Activated CD4-positive, alpha-beta T cell treated with anti-CD3 and anti-CD28 coated beads for 48 hours (primary cell): Measurements from ENCODE around the gene NUDCD2.

ENCODE experiments used
- DNase-seq: peaks from one replicate; pipeline ENCODE4 v3.0.0-alpha.2; 2020

The NUDCD2 gene, protein sequence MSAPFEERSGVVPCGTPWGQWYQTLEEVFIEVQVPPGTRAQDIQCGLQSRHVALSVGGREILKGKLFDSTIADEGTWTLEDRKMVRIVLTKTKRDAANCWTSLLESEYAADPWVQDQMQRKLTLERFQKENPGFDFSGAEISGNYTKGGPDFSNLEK

DNA sequence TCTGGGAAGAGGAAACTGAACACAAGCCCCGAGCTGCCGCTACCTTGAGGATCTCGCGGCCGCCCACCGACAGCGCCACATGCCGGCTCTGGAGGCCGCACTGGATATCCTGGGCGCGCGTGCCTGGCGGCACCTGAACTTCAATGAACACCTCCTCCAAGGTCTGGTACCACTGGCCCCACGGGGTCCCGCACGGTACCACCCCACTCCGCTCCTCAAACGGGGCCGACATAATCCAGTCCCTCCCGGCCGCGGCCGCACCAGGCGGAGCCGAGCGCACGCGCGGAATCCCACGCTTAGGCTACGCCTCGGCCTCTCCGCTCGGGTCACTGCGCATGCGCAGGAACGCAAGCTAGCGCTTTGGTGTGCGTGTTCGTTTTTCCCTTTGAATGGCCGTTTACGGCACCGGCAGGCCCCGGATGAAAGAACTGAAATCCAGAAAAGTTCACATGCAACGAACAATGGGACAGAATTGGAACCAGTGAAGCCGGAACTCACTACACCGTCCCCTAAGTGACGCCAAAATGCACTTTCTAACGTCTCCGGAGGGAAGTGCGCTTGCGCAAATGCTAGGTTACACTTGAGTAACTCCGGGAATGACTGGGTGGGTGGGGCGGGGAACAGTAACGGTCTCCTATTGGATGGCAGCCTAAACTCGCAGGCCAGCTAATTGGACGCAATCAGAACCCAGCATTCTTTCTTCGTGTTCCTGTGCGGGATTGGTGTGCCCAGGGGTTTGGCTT lies at the start of gene NUDCD2:
TSS of gene NUDCD2 (minus strand) at position 284 of the 743 bp plus-strand sequence. CDS start at position 232, 52 bp downstream.
- peak; percentile 95 for DNase-seq

DNA sequence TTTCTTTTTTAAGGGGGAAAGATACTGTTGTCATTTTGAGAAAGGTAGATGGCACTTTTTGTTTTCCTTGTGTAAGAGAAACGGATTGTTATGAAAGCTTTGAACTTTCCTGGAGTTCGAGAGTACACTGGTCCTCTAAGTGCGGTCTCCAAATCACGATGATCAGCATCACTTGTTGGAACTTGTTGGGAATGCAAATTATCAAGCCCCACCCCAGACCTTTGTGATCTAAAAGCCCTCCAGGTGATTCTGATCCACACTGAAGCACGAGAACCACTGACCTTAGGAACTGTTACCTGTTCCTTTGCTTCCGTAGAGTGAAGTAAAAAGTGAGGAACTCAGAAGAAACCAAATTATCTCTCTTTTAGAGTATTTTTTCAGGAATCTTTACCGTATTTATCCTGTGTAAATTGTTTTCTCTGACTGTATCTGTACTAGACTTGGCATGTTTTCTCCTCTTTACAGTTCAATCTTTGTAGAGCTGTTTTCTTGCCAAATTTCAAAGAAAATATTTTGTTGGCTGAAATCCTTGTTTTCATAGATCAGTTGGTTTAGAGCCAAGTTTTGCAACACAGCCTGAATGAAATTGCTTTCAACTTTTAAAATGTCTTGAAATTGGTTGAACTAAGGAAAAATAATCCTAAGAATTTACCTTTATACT lies 49.5 kb upstream of the NUDCD2 start:
- DNase-seq, result no peak

DNA sequence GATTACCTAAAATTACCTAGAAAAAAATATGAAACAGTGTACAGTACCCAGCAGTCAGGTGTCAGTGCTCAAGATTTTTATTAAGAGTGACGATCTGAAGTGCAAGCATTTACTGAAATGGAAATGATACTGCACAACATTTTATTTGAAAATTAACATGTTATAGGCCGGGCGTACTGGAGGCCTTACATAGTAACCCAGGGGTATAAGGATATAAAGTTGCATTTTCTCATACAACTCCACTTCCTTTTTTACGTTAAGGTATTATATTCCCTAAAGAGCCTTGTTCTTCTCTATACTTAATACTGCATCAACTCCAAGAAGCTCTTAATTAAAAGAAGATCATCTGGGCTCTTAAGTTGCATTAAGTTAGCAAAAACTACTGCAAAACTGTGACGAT lies 48.9 kb upstream of the NUDCD2 start:
- DNase-seq, result no peak

DNA sequence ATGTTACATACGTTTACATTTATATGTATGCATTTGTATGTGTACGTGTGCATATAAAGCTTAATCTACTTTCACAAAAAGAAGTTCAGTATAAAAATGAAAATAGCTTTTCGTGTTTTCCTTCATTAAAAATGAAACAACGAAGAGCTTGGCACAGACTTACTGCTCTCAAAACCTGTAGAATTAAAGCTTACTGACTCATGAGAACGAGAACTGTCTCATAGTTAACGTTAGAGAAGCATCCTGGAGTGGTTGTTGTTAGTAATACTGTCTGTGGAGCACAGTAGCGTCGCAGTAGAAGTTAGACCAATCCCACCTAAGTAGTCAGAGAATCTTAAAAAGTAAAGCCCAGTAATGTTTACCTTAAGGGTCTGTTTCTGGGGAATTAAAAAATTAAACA lies 46.8 kb upstream of the NUDCD2 start:
- peak; percentile 17 for DNase-seq

DNA sequence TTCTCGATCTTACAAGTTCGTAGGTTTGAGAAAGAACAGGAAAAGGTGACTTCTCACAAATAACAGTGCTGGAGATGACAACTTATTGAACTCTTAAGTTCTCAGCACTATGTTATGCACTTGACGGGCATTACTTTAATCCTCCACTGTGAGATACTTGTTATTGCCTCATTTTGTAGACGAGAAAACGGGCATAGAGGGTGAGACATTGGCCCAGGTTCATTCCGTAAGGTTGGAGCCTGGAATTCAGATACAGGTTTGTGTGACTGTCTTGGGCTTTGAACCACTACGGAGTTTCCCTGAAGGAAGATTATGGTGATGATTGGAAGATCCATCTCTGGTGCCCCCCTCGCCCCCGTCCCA lies 46.2 kb upstream of the NUDCD2 start:
- peak; percentile 15 for DNase-seq

DNA sequence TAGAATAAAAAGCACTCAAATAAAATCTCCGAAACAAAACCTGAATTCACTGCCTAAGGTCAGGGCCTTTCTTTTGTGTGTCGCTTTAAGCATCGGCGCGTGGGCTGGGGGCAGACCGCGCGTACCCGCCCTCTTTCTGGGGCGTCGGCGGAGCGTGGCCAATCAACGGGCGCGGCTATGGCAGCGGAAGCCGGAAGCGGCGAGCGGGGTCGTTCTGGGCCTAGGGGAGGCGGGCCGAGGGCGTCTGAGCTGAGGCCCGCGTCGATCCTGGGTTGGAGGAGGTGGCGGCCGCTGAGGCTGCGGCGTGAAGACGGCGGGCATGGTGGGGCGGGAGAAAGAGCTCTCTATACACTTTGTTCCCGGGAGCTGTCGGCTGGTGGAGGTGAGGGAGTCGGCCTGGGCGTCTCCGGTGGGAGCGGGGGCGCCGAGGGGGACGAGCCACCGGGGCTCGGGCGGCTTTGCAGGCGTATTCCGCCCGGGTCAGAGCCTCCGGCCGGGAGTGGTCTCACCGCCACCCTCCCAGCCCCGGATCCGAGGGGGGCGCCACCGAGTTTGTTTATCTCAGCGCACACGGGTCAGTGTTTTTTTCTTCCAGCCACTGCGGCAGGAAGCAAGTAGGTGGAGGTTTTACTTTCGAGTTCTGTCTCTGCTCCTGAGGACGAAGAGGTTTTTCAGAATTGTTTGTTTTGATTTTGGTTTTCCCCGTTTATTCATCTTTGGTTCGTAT lies 45.6 kb upstream of the NUDCD2 start, which contains the start of gene MAT2B:
TSS of gene MAT2B (plus strand) at position 252 of the 727 bp plus-strand sequence. CDS start at position 320, 68 bp downstream.
- peak; percentile 96 for DNase-seq

DNA sequence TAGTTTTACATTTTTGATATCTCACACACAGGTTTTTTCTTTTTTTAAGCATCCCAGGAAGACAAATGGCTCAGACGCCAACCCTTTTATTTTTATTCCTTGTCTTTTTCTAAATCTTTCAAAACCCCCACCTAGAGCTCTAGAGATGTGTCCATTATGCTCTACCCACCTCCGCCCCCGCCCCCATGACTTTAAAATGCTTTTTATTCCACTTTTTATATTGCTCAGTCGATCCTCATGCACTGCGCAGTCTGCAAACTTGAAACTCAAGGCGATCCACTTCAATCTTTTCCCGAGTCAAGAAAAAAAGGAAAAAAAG lies 45.1 kb upstream of the NUDCD2 start:
- DNase-seq, result no peak

DNA sequence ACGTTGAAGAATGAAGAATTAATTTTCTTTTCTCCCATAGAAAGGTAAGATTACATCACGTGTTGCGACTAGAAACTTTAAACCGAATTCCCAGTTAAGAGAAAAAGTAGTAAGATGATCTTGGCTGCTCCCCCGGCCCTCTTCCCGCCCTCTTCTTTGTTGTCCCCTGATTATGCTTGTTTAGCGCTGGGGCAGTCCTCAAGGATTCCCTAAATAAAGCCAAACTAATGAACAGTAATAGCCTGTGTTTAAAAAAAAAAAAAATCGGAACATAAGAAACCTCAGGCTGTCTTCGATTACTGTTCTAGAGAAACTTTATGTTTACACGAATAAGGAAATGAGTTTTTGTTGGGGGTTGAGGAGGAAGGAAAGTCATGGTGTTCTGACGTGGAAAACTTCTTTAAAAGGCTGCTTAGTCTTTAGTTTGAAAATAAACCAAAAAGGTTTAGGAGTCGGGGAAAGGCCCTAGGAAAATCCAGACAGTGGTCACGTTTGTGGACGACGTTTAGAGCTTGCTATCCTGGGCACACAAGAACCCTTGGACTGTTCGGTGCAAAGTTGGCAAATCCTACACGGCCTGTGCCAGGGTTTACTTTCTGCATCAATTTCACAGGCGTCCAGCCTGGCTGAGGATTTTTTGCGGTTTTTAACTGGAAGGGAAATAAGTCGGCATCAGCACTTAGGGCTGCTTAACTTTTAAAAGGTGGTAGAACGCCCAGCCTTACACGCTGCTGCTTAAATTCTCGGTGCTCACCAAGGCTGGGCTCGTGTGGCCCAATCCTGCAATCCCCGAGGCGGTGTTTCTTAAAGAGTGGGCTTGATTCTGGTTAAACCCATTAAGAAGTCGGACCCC lies 44.4 kb upstream of the NUDCD2 start:
- peak; percentile 61 for DNase-seq

DNA sequence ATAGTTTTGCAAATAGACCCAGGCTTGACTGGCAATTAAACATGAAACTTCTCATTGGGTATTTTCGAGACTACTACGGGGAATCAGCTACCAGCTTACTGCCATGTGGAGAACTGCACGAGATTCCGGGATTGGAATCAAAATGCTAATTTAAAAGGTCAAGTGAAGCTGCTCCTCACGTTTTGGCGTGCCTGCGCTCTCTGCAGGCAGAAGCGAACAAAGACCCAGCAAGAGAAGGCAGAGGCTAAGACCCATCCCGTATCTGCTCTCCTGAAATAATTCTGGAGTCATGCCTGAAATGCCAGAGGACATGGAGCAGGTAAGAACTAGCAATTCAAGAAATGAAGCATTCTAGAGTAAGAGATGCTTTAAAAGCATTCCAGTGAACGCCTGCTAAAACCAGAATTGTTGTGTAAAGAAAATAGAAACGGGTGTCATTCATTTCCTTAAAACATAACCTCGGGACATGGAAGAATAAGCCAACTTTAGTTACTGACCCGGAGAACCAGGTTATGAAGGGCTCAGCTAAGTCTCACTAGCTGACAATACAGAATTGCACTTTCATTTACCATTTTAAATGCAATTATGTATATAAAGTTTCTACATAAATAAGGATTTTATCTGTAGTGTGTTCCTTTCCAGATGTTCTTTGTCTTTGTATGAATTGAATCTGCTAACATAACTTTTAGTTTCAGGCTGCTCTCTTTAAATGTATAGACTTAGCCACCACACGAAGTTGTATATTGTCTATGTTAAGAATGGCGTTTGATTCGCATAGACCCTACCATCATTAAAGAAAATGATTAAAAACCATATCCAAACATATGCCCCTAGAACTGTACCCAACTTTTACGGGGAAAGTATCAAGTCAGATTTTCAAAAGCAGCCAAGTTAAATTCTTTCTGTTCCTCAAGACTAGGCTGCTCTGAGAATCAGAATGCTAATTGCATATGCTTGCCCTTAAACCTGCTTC lies 43.5 kb upstream of the NUDCD2 start:
- DNase-seq, result peak; percentile 54

DNA sequence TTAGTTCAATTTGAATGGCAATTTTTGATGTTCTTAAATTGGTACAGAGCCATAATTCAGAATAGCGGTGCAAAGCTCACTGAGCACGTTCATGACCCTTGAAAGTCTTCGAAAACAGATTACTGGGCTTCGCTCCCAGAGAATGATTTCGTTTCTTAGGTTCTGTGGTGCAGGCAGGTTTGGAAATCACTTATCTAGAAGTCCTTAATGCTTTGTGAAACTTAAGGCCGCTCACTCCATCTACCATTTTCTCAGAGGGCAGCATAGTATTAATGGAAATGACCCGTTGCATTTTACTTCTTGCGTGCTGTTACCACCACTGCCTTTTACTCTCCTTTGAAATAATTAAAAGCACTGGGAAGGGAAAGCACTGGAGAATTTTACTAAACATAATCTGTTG lies 42.6 kb upstream of the NUDCD2 start:
- DNase-seq, result no peak

DNA sequence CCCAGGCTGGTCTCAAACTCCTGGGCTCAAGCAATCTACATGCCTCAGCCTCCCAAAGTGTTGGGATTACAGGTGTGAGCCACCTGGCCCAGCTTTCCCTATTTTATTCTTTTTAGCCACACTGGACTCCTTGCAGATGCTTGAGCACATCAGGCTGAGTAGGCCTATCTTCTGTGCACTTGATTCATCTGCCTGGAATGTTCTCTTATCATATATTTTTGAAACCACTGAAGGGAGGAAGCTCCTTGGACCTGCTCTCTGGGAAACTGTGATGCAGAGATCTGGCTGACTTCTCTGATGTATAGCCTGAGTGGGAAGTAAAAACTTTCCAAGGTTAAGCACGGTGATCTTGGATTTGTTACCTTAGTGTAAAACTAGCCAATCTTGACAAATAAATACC lies 39.0 kb upstream of the NUDCD2 start:
- no peak for DNase-seq

DNA sequence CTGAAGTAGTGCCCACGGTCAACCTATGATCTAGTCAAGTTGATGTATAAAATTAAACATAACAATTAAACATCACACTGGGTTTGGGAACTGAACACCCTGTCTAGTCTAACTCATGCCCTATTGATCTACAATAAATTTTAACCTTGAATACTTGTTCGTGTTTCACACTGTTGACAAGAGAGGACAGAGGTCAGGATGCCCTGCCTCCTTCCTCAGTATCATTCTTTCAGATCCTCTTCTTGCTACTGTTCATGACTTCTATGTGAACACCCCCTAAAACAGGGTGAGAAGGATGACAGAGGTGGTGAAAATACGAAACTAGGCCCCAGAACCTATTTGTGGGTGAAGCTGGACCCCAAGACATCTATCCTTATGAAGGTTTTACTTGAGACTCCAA lies 37.4 kb upstream of the NUDCD2 start:
- no peak for DNase-seq

DNA sequence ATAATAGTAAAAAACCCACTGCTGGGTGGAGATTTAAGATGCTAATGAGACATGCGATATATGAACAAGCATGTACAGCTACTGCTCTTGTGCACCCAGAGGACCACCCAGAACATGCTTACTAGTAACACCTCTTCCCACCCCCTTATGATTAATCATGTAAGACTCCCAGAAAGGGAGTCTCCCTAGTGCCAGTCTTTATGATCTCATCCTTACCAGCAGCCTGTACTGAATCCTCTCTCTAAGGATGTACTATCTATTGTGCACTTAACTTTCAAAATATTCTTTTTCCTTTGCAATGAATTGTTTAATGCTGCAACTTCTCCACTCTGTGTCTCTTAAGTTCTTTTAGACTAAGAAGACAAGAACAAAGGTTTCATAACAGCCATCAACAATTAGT lies 36.4 kb upstream of the NUDCD2 start:
- no peak for DNase-seq

DNA sequence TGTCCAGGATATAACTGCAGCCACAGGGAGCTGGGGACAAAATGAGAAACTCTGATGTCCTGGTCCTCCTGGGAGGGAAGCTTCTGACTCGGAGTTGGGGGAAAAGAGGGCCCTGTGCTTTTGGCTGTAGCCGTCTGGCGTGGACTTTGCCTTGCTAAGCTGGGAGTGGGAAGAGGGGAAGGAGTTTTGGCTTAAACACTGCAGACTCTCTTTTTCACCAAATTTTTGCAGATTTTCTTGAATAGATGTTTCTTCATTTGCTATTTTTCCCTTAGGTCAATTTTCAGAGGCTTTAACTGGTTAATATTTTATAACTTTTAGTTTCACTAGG lies 29.8 kb upstream of the NUDCD2 start:
- DNase-seq, result no peak

DNA sequence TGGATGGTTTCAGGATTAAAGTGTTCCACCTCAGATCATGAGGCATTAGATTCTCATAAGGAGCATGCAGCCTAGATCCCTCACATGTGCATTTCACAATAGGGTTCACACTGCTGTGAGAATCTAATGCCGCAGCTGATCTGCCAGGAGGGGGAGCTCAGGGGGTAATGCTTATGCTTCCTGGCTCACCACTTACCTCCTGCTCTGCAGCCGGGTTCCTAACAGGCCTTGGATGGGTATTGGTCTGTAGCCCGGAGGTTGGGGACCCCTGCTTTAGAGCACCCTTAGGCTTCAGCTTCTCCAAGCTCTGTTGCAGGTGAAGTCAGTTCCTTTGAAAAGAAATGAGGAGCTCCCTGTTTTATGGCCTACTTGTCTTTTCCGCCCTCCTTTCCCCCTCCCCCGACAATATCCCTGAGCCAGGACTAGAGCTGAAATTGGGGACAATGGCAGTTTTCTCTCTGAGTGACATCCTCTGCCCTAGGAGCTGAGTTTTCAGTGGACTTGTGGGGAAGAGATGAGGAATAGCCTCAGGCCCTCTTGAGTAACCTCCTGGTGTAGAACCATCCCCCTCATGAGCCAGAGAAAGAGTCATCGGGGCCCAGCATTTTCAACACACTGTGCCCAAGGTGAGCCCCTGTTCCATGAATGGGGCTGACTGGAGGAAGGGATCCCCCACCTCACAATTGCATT lies 29.3 kb upstream of the NUDCD2 start:
- DNase-seq, result no peak

DNA sequence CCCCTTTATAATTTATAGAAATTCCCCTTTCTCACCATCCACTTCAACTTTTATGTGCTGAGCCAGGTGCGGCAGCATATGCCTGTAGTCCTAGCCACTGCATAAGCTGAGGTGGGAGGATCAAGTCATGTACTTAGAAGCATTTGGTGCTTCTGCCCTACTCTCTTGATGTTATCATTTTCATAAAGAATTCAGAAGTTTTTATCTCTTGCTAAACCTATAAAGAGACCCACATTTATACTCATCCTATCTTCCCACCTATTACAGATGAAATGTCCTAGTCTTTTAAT lies 19.0 kb upstream of the NUDCD2 start:
- no peak for DNase-seq

DNA sequence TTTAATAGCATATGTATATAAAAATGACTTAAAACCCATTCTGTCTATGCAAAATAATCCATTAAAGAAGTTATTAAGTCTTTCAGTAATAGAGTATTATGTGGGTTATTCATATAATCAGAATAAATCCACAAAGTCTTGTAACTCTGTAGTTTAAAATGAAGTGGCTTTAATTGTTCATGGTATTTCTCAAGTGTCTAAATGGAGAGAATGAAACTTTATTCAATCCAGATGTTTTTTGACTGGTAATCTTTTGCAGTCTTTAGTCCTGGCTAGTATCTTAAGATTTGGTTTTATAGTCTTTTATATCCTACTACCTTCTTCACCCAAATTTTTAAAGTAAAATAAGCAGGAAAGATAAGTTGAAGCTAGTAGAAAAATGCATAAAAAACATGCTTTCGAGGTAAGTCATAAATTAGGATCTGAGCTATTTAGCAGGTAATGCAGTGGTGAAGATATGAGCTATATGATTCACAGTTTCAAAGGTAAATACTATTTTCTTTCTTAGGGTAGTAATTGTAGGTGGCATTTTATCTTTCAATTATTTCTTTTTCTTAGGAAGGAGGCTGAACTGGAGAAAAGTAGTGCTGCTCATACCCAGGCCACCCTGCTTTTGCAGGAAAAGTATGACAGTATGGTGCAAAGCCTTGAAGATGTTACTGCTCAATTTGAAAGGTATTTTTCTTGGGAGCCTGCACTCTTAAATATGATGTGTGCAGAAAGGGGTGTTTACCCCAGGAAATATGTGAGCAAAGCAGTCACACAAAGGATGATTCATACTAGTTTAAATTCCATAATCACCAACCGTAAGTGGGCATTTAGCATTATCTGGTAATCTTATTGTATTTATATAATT lies 18.5 kb upstream of the NUDCD2 start:
- DNase-seq, result no peak

DNA sequence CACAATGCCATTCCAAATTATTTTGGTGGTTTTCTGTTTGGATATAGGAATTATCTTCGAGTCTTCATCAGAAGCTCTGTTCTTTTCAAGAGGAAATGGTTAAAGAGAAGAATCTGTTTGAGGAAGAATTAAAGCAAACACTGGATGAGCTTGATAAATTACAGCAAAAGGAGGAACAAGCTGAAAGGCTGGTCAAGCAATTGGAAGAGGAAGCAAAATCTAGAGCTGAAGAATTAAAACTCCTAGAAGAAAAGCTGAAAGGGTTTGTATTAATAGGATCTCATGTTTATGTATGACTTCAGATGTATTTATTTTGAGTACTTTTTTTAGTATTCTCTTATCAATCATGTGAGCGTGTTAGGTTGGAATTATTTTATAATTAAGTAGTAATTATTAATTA lies 15.5 kb upstream of the NUDCD2 start:
- no peak for DNase-seq

DNA sequence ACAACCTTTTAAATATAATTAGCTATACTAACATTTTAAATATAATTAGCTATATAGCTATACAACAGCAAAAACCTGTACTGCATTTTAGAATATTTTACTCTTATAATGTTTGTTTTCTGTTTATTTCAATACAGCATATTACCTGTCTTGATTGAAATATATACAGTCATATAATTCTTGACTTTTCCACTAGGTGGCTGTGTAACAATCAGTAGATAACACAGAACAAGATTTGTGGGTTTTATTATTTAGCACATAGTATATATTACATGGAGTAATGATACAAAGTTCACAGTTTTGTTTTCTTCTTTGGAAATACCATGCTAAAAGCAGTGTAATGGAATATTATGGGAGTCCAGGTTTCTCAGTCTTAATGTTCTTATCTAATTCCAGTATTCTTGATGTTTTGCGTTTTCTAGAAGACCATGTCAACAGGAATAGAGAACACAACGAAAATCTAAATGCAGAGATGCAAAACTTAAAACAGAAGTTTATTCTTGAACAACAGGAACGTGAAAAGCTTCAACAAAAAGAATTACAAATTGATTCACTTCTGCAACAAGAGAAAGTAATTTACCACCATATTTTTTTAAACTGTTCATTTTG lies 13.8 kb upstream of the NUDCD2 start:
- DNase-seq, result no peak

DNA sequence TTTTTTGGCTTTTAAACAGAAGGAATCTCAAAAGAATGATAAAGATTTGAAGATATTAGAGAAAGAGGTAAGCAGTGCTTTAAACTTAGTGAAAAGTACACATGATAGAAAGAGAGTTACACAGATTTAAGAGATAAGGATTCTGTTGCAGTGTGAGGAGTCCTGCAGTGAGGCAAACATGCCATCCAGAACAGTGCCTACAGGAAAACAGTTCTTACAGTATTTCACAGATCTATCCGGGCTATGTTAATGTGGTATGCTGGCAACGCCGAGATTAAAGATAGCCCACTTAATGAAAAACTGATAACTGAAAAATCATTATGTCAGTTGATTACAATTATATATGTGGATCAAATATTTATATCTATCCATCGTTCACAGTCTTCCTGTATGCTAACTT lies 7.8 kb upstream of the NUDCD2 start:
- DNase-seq, result no peak
